ENCODE results near the gene KNG1.
"Not testable (repeated sequence)": the region's sequence is repeated elsewhere in the genome, so short reads cannot be mapped to it uniquely, and the experiment has no call there.

GRCh38 chr3:186690304-186690703 lies 26.9 kb upstream of the KNG1 start:
- not testable (repeated sequence) for TF ChIP-seq PHF8 (IDR thresholded peaks at IDR 0.05; ENCODE audit: borderline replicate concordance, low read depth); BHLHE40 (IDR thresholded peaks at IDR 0.05; ENCODE audit: low read depth, low read length); POLR2A (IDR thresholded peaks at IDR 0.05; ENCODE audit: low read length); POLR2AphosphoS2 (conservative IDR thresholded peaks at IDR 0.05; ENCODE audit: low read length); MAZ (IDR thresholded peaks at IDR 0.05; ENCODE audit: borderline replicate concordance, low read depth, low read length); ZSCAN20 (CRISPR knock-in tag; IDR thresholded peaks at IDR 0.05)
- TF ChIP-seq, protein P1, sequence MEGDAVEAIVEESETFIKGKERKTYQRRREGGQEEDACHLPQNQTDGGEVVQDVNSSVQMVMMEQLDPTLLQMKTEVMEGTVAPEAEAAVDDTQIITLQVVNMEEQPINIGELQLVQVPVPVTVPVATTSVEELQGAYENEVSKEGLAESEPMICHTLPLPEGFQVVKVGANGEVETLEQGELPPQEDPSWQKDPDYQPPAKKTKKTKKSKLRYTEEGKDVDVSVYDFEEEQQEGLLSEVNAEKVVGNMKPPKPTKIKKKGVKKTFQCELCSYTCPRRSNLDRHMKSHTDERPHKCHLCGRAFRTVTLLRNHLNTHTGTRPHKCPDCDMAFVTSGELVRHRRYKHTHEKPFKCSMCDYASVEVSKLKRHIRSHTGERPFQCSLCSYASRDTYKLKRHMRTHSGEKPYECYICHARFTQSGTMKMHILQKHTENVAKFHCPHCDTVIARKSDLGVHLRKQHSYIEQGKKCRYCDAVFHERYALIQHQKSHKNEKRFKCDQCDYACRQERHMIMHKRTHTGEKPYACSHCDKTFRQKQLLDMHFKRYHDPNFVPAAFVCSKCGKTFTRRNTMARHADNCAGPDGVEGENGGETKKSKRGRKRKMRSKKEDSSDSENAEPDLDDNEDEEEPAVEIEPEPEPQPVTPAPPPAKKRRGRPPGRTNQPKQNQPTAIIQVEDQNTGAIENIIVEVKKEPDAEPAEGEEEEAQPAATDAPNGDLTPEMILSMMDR (IDR thresholded peaks at IDR 0.05) = not testable (repeated sequence)
- TF ChIP-seq, protein P2, sequence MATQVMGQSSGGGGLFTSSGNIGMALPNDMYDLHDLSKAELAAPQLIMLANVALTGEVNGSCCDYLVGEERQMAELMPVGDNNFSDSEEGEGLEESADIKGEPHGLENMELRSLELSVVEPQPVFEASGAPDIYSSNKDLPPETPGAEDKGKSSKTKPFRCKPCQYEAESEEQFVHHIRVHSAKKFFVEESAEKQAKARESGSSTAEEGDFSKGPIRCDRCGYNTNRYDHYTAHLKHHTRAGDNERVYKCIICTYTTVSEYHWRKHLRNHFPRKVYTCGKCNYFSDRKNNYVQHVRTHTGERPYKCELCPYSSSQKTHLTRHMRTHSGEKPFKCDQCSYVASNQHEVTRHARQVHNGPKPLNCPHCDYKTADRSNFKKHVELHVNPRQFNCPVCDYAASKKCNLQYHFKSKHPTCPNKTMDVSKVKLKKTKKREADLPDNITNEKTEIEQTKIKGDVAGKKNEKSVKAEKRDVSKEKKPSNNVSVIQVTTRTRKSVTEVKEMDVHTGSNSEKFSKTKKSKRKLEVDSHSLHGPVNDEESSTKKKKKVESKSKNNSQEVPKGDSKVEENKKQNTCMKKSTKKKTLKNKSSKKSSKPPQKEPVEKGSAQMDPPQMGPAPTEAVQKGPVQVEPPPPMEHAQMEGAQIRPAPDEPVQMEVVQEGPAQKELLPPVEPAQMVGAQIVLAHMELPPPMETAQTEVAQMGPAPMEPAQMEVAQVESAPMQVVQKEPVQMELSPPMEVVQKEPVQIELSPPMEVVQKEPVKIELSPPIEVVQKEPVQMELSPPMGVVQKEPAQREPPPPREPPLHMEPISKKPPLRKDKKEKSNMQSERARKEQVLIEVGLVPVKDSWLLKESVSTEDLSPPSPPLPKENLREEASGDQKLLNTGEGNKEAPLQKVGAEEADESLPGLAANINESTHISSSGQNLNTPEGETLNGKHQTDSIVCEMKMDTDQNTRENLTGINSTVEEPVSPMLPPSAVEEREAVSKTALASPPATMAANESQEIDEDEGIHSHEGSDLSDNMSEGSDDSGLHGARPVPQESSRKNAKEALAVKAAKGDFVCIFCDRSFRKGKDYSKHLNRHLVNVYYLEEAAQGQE (IDR thresholded peaks at IDR 0.05) = not testable (repeated sequence)
- TF ChIP-seq, protein P3, sequence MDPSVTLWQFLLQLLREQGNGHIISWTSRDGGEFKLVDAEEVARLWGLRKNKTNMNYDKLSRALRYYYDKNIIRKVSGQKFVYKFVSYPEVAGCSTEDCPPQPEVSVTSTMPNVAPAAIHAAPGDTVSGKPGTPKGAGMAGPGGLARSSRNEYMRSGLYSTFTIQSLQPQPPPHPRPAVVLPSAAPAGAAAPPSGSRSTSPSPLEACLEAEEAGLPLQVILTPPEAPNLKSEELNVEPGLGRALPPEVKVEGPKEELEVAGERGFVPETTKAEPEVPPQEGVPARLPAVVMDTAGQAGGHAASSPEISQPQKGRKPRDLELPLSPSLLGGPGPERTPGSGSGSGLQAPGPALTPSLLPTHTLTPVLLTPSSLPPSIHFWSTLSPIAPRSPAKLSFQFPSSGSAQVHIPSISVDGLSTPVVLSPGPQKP (IDR thresholded peaks at IDR 0.05; ENCODE audit: low read depth, low read length) = not testable (repeated sequence)

Data from A549 (cell line).